Measurements from ENCODE around the gene GLYR1.
"Not testable (repeated sequence)": the region's sequence is repeated elsewhere in the genome, so short reads cannot be mapped to it uniquely, and the experiment has no call there.

GLYR1 gene

GRCh38 chr16:4846901-4847773, at the start of gene GLYR1, which contains the start of gene UBN1:
GLYR1 (minus strand) TSS chr16:4847288; CDS start chr16:4847265, 23 bp downstream.
UBN1 (plus strand) TSS chr16:4847481; CDS start chr16:4852918, 5,437 bp downstream.
- peak; percentile 86 for DNase-seq (ENCODE audit: low read depth)

- DNase-seq (ENCODE audit: low read depth): not testable (repeated sequence)
Observed at GRCh38 chr16:4896761-4897160, 49.7 kb upstream of the GLYR1 start.

- DNase-seq (ENCODE audit: low read depth): no peak
Observed at GRCh38 chr16:4895366-4895765, 48.3 kb upstream of the GLYR1 start.

GRCh38 chr16:4894276-4895150, 47.4 kb upstream of the GLYR1 start:
- DNase-seq (ENCODE audit: low read depth): no peak

DNA sequence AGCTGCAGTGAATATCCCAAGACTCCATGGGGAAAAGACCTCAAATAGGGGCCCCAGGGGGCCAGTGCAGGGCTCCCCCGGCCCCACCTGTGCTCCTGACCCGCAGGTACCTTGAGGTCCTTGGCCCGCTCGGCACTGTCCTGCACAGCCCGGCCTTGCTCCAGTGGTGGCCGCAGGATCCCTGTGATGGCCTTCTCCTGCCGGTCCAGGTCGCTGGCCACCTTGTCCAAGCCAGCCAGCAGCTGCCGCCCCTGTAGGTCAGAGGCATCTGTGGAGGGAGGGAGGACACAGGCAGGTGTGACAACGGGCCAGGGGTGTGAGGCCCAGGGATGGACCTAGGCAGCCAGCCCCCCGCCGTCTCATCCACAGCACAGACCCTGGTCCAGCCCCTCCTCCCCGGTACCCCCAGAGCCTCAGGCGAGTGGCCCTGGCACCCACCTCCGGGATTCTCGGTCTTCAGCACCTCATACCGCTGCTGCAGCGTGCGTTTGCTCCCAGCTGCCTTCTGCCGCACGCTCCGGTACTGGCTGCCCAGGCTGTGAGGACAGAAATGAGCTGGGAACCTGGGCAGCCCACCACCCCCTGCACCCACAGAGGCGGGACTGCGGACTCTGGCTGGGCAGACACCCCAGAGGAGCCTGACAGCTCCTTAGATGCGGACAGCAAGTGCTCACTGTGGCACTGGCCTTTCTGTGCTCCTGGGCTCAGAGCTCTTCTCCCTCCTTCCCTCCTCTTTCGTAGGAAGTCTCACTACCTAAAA, 46.2 kb upstream of the GLYR1 start:
- no peak for DNase-seq (ENCODE audit: low read depth)

DNA sequence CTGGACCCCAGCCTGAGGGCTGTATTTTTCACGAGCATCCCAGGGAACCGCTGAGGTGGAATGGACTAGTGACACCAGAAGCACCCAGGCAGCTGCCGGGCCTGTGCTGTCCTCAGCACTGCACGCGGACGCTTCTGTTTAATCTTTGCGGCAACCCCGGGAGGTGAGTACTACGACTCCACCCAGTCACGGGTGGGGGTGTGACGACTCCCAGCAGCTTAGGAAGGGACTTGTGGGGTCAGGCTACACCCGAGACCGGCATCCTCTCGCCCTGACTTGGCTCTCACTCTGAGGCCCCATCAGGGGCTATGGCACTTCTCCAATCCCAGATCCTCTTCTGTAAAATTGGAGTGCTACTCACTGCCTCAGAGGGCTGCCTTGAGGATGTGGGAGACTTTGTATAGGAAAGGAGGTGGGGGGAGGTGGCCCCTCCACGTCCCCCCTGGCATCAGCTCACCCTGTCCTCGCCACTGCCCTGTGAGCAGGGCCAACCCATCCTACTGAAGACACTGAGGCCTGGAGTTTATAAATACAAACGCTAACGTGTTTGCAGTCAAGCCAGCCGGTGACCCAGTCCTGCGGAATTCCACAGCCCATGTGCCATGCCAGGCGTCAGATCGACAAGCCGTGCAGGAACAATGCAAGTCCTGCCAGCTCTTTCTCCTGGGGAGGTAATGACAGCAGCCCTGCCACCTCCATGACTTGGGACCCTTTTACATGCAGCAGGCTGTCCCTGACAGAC, 45.4 kb upstream of the GLYR1 start:
- DNase-seq (ENCODE audit: low read depth): no peak

GRCh38 chr16:4891886-4892216, 44.8 kb upstream of the GLYR1 start:
- no peak for DNase-seq (ENCODE audit: low read depth)

GRCh38 chr16:4891097-4891885, 44.2 kb upstream of the GLYR1 start:
- no peak for DNase-seq (ENCODE audit: low read depth)

DNA sequence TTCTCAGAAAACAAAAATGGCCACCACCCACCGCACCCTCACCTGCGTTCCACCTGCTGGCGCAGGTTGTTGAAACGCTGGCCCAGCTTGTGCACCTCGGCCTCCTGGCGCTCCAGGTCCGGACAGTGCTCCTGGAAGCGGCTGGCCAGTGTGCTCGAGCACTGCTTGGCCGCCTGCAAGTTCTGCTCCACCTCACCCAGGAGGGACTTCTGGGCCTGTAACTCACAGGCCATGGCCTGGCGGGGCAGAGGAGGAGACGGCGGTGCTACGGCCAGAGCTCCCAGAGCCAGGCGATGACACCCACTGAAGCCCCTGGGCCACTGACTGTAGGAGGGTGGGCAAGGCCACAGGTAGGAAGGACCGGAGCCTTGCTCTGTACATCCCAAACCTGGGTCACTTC, 43.6 kb upstream of the GLYR1 start:
- DNase-seq (ENCODE audit: low read depth): no peak

GRCh38 chr16:4890026-4890425, 42.9 kb upstream of the GLYR1 start:
- no peak for DNase-seq (ENCODE audit: low read depth)

- no peak for DNase-seq (ENCODE audit: low read depth)
Observed at GRCh38 chr16:4888428-4889135, 41.5 kb upstream of the GLYR1 start.

DNA sequence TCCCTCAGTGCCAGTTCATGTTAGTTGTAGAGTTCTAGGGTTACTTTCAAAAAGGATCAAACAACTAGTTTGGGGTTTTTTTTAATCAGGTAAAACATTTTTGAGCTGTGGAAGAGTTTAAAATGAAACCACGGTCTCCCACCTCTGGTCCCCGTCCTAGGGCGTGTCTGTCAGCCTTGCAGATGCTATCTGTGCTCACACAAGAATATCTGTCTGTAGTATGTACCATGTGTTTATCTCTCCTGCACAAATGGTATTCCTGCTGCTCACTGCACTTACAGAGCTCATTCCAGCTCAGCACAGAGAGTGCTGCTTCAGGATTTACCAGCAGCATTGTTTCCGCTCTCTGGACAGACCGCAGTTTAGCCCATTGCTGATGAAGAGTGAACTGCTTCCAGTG, 39.1 kb upstream of the GLYR1 start:
- DNase-seq (ENCODE audit: low read depth): no peak

GRCh38 chr16:4884972-4885874, 38.1 kb upstream of the GLYR1 start:
- no peak for DNase-seq (ENCODE audit: low read depth)

- DNase-seq (ENCODE audit: low read depth): no peak
Observed at GRCh38 chr16:4884209-4884608, 37.1 kb upstream of the GLYR1 start.

GRCh38 chr16:4883501-4883900, 36.4 kb upstream of the GLYR1 start:
- DNase-seq (ENCODE audit: low read depth): no peak

GRCh38 chr16:4882633-4883285, 35.7 kb upstream of the GLYR1 start:
- DNase-seq (ENCODE audit: low read depth): peak; percentile 29

DNA sequence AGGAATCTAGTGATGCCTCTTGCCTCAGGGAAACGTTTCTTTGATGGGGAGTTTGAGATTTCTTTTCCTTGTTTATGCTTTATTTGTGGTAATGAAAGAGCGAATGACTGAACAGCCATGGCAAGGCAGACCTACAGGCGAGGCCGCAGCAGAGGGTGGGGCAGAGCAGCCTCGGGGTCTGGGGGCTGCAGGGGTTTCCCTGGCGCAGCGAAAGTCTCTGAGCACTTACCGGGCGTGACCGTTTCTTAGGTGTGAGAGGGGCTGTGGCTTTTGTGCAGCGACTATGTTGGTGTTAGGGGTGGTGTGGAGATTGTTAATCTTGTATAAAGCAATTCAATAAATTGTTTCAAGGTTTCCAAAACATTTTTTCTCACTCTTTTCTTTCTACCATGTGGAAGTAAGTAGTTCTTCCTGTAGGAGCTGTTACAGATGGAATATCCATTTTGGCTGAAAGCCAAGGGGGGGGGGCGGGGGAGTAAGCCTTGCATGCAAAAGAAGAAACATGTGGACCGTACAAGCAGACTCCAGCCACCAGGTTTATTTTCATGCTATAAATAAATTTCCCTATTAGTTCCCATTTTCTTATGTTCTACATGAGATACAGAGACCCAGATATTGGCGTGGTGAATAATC, 35.0 kb upstream of the GLYR1 start:
- no peak for DNase-seq (ENCODE audit: low read depth)

DNA sequence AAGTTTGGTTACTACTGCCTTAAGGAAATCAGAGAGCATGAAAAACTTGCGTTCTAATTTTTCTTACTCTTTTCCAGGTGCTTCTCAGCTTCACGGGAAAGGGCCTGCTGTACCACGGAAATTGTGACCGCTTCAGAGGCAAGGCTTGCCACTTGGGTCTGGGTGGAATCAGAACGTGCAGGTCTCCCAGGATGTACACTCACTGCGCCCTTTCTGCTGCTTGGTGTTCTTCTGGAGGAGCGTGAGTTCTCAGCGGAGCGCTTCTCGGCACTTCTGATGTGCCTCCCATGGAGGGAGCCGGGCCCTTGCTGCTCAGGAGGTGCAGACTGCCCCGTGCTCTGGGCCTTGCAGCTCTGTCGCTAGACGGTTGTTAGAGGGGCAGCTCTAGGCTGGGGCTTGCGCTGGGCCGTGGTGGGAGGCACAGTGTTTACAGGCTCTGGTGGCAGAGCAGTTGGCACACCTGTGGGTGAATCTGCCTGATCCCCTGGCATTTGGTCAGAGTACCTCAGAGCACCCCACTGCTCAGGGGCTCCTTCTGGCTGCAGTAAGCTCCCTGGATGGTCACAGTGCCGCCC, 33.0 kb upstream of the GLYR1 start:
- DNase-seq (ENCODE audit: low read depth): no peak

All from HS-27A (cell line).